Putamen (tissue), 1 donor: ENCODE data around the gene LPCAT3.
"Not testable (repeated sequence)": the region's sequence is repeated elsewhere in the genome, so short reads cannot be mapped to it uniquely, and the experiment has no call there.

Experiments used
- DNase-seq: peaks from one replicate; pipeline ENCODE4 v3.0.0-alpha.2; 2016; ENCODE audit warnings: low spot score

LPCAT3 gene

GRCh38 chr12:7035463-7035862 is 17.2 kb upstream of the LPCAT3 start:
- no peak for DNase-seq

DNA sequence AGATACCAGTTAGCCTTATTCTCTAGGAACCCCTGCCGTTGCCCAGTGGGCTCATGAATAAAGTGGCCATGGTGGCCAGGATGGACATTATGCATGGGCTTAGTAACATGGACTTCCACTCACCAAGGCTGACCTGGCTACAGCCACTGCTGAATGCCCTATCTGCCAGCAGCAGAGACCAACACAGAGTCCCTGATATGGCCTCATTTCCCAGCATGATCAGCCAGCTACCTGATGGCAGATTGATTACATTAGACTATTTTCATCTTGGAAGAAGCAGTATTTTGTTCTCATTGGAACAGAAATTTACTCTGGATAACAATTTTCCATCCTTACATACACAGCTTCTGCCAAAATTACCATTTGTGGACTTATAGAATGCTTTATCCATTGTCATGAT is 16.2 kb upstream of the LPCAT3 start:
- no peak for DNase-seq

DNA sequence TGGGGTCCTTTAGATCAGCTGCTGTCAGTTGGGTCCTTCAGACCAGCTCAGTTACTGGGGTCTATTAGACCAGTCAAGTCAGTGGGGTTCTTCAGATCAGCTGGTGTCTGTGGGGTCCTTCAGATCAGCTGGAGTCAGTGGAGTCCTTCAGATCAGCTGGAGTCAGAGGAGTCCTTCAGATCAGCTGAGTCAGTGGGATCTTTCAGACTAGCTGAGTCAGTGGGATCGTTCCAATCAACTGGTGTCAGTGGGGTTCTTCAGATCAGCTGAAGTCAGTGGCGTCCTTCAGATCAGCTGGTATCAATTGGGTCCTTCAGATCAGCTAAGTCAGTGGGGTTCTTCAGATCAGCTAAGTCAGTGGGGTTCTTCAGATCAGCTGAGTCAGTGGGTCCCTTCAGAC is 14.7 kb upstream of the LPCAT3 start:
- no peak for DNase-seq

DNA sequence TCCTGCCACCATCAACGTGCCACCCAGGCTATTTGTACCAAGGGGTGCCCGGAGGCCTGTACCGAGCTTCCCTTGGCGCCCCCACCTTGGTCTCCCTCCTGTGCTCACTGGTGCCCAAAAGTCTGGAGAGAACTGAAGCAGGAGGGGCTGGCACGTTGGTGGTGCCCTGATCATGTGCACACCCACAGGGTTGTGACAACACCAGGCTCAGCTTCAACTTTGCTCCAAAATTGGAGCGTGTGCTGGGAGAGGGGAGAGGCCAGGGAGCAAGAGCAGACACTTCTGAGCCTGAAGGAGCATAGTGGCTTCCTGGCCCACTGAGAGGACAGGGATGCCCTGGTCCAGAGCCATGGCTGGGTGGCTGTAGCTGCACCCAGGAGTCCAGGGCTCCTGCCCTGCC is 13.0 kb upstream of the LPCAT3 start:
- DNase-seq, result no peak

DNA sequence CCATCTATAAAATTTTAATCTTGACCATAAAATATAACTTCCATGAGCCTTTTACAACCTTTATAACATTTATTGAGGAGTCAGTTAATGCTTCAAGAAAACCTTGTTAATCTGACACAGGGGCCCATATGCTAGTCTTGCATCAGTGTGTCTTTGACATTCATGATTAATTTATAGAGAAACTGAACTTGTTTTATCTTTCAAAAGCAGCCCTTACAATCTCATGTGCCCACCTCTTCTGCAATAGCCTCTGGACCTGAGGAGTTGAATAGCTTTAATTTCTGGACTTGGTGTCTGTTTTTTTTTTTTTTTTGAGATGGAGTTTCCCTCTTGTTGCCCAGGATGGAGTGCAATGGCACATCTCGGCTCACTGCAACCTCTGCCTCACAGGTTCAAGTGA is 8.6 kb upstream of the LPCAT3 start:
- DNase-seq, result no peak

DNA sequence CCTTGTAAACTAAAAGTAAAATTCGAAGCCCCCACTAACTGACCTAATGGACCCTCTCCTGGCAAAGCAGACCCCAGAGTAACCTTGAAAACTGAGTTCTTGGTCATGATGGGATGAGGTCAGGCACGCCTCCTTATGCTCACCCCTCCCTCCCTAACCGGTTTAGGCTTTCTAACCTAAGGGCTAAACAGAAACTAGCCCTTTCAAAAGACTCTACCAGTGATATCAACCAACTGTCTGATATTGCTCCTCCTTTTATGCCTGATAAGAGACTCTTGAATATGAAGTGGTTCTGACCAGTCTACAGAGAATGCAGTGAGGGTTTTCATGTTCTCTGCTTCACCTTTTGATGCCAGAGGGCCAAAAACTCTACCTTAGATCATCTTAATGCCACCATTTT is 4.8 kb upstream of the LPCAT3 start:
- no peak for DNase-seq

DNA sequence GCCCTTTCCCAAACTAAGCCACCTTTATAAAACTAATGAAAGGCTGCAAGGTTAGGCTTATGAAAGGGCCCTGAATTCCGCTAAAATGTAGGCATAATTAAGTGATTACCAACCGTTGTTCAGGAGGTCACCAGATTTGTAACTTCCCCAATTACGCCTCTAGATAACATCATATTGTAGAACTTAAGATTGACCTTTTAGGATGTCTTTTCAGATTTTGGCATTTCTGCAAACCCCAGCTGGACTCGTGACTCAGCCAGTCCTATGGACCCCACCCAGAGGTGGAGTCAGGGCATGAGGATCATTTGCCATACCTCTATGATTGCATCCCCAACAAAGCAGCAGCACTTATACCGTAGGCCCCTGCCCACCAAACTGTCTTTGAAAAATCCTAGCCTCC is 3.7 kb upstream of the LPCAT3 start:
- DNase-seq, result no peak

DNA sequence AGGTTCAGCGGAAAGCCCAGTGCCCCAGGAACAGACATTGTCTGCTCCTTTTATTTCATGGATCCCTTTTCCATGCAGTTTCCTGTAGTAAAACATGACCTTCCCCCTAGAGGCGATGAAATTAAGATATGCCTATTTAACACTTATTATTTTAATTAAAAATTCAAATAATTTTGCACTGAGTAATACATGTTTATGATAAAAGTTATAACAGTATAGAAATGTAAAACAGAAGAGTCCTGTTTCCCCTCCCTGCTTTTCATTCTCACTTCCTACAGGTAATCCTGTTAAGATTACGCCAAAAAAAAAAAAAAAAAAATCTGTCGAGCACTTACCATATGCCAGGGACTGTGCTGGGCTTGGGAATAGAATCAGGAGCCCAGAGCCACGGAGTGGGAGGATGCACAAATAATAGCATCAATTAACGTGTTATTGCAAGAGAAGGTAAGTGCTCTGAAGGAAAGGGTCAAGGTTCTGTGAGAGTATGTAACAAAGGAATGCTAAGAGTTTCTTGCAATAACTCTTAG is 830 bp upstream of the LPCAT3 start:
- no peak for DNase-seq

- DNase-seq, result no peak
These were observed 366 bp downstream of the LPCAT3 start for GRCh38 chr12:7017870-7018349.

GRCh38 chr12:7016958-7017571 is 1.2 kb downstream of the LPCAT3 start:
- no peak for DNase-seq

DNA sequence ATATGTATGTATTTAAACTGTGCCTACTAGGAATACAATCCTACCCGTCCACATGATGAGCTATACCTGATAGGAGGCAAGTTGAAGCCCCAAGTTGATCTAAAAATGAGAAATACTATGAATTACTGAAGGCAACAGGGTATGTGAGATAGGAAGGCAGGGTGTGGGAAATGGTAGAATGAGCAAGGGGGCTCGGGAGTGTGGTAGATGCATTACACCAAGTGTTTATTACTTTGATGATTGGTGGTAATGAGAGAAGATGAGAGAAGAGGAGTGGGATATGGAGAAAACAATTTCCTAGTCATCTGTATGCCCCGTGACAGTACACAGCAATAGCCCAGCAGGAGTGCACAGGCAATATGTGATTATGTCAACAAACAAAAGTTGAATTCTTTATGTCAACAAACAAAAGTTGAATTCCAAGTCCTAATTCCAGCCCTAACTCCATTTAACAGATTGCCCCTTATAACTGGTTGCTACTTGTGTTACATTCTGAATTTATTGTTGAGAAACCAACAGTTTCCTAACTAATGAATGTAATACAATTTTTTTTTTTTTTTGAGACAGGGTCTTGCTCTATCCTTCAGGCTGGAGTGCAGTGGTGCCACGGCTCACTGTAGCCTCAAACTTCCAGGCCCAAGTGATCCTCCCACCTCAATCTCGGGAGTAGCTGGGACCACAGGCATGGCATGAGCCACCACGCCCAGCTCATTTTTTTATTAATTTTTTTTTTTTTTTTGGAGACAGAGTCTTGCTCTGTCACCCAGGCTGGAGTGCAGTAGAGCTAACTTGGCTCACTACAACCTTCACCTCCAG is 2.5 kb downstream of the LPCAT3 start:
- DNase-seq, result no peak

GRCh38 chr12:7013101-7013500 is 5.2 kb downstream of the LPCAT3 start:
- DNase-seq, result no peak

GRCh38 chr12:7012024-7012607 is 6.2 kb downstream of the LPCAT3 start:
- no peak for DNase-seq

GRCh38 chr12:7011398-7011797 is 6.9 kb downstream of the LPCAT3 start:
- DNase-seq, result not testable (repeated sequence)

DNA sequence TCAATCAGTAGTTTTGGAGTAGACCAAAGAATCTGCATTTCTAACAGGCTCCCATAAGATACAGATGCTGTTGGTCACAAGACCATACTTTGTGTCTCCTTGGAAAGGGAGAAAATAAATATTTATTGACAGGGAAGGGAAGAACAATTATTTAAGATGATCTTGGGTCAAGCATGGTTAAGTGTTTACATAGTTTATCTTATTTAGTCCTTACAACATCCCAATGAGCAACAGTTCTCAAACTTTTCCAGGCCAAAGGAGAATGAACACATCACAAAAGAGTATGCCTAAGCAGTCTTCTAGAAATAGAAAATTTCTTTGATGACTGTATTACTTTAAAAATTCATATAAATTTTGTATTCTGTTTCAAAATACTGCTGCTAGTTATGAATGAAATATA is 8.8 kb downstream of the LPCAT3 start:
- DNase-seq, result no peak

- DNase-seq, result no peak
These were observed 9.4 kb downstream of the LPCAT3 start for GRCh38 chr12:7008864-7009263.

DNA sequence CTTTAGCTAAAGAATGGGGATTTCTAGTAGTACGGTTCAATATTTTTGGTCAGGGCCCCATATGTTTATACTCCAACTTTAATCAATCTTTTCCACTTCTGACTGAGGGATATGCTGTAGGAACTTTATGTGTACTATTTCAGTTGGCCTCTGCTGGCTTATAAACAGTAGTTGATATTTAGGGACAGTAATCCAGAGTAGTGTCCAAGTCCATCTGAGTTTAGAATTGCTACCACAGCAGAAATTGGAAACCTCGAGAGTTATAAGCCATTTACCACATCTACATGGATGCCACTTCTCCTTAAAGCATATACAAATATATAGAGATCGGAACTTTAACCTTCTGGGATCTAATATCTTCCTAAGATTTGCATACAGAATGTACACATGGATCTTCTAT is 11.6 kb downstream of the LPCAT3 start:
- no peak for DNase-seq

GRCh38 chr12:7005311-7005710 is 13.0 kb downstream of the LPCAT3 start:
- DNase-seq, result no peak

- DNase-seq, result no peak
These were observed 13.4 kb downstream of the LPCAT3 start for GRCh38 chr12:7004840-7005239.

DNA sequence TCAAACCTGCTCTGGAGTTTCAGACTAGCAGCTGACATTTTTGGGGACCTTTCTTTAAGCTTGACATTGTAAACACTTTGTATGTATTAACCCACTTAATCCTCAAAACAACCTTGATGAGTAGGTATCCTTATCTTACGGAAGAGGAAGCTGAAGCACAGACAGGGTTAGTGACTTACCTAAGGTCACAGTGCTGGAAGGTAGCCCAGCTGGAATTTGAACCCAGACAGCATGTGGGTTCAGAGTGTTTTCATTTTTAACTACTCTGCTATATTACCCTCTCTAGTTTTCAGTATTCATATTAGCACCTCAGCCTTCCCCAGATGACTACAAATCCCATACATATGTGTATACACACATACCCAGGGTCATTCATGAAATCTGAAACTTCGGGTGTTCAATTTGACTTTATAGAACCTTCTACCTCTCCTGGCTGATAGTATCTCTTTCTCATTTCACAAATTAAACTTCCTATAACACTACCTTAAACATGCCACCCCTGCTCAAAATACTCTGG is 13.9 kb downstream of the LPCAT3 start:
- no peak for DNase-seq

GRCh38 chr12:7001921-7002591 is 16.2 kb downstream of the LPCAT3 start:
- no peak for DNase-seq

- DNase-seq, result no peak
These were observed 19.4 kb downstream of the LPCAT3 start for GRCh38 chr12:6998715-6999451.
